Activated CD4-positive, CD25-positive, alpha-beta regulatory T cell treated with anti-CD3 and anti-CD28 coated beads, Interleukin-2, amount 50 U/mL, for 24 hours (primary cell): Measurements from ENCODE around the gene MFN2.

ENCODE experiments used
- ATAC-seq, 2 donors: fragments of 150-1000 bp; cut with Tn5 transposase; one replicate each; pipeline ENCODE4 v1.10.0; 2021; ENCODE audit warnings: mild to moderate bottlenecking in 1 of 2, moderate library complexity in 1 of 2

The MFN2 gene

GRCh38 chr1:12052997-12053686, 72.9 kb downstream of the MFN2 start:
- ATAC-seq, result no peak

GRCh38 chr1:12053752-12054548, 73.7 kb downstream of the MFN2 start:
- ATAC-seq, result no peak

- no peak for ATAC-seq
These were observed 75.0 kb downstream of the MFN2 start for GRCh38 chr1:12055259-12055658.

- peak; percentile 63 to 68 for ATAC-seq
These were observed 76.1 kb downstream of the MFN2 start for GRCh38 chr1:12056331-12056841.

- peak; percentile 51 to 52 for ATAC-seq
These were observed 77.1 kb downstream of the MFN2 start for GRCh38 chr1:12057382-12057781.

GRCh38 chr1:12057940-12058687, 77.9 kb downstream of the MFN2 start:
- no peak for ATAC-seq

GRCh38 chr1:12059226-12059625, 79.0 kb downstream of the MFN2 start:
- no peak for ATAC-seq

GRCh38 chr1:12059722-12060464, 79.6 kb downstream of the MFN2 start:
- ATAC-seq, result peak in 1 of 2 donors; percentile 25

GRCh38 chr1:12060500-12060899, 80.3 kb downstream of the MFN2 start:
- ATAC-seq, result no peak
